ENCODE results near the gene PFAS.

DNA sequence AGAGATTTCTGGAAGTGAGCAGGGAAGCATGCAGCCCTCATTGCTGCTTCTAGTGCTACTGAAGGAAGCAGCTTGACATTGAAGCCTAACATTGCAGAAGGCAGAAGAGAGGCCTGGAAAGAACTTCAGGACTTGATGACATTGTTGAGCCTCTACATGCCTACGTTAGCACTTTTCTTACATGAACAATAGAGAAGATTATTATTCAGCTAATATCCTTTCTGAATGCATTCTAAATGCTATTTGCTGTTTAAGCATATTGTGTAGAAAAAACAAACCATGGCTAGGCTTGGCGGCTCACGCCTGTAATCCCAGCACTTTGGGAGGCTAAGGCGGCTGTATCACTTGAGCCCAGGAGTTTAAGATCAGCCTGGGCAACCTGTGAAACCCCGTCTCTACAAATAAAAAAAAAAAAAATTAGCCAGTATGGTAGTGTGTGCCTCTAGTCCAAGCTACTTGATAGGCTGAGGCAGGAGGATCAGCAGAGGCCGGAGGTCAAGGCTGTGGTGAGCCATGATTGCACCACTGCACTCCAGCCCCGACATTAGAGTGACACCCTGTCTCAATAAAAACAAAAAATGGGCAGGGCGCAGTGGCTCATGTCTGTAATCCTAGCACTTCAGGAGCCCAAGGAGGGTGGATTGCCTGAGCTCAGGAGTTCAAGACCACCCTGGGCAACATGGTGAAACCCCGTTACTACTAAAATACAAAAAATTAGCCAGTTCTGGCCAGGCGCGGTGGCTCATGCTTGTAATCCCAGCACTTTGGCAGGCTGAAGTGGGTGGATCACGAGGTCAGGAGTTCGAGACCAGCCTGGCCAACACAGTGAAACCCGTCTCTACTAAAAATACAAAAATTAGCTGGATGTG lies 36.5 kb upstream of the PFAS start:
- TF ChIP-seq, protein P1, sequence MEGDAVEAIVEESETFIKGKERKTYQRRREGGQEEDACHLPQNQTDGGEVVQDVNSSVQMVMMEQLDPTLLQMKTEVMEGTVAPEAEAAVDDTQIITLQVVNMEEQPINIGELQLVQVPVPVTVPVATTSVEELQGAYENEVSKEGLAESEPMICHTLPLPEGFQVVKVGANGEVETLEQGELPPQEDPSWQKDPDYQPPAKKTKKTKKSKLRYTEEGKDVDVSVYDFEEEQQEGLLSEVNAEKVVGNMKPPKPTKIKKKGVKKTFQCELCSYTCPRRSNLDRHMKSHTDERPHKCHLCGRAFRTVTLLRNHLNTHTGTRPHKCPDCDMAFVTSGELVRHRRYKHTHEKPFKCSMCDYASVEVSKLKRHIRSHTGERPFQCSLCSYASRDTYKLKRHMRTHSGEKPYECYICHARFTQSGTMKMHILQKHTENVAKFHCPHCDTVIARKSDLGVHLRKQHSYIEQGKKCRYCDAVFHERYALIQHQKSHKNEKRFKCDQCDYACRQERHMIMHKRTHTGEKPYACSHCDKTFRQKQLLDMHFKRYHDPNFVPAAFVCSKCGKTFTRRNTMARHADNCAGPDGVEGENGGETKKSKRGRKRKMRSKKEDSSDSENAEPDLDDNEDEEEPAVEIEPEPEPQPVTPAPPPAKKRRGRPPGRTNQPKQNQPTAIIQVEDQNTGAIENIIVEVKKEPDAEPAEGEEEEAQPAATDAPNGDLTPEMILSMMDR (IDR thresholded peaks at IDR 0.05) = no peak
- TF ChIP-seq EZH2phosphoT487 (IDR thresholded peaks at IDR 0.05) = no peak

All from neural progenitor cell (in vitro differentiated cells).